Medulla oblongata (tissue), 1 donor: ENCODE measurements around the gene SKIDA1.

ENCODE experiments used
- DNase-seq: peaks from one replicate; pipeline ENCODE4 v3.0.0-alpha.2; 2015; ENCODE audit errors: extremely low spot score

Gene SKIDA1

DNA sequence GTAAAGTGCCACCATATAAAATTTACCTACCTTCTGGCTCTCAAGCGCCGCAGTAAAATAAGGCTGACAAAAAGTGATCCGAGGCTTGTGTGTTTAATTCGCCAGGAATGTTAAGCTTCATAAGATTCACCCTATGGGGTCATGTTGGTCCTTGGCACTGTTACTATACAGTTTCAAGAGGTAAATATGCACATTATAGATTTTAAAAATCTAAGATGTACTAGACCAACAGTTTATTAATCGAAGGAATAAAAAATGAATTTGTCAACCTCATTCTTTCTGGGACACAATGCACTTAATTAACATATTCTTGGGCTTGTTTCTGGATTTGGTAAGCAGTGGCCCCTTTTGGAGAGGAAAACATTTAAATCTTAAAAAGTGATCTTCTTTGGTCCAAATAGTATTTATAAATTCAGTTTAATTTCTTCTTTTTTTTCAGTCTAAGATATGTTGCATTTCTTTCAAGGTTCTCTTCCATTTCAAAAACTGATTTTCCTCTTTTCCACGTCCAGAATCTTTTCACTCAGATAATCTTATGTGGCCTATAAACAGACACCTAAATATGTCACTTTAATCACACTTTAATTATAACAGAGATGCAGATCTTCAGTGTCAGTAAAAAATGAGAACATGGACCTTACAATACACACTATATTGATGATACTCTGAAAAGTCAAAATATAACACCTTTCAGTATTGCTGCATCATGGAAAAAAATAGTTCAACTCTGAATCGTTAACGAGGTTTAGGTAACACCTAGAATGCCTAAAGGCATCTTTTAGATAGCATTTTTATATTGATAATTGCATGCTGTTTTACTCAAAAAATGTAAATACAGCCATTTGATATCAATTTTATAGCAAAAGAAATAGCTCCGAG is 3.8 kb upstream of the SKIDA1 start:
- DNase-seq, result peak; percentile 62

- DNase-seq, result peak; percentile 72
Observed at GRCh38 chr10:21528236-21529031, 3.0 kb upstream of the SKIDA1 start.

DNA sequence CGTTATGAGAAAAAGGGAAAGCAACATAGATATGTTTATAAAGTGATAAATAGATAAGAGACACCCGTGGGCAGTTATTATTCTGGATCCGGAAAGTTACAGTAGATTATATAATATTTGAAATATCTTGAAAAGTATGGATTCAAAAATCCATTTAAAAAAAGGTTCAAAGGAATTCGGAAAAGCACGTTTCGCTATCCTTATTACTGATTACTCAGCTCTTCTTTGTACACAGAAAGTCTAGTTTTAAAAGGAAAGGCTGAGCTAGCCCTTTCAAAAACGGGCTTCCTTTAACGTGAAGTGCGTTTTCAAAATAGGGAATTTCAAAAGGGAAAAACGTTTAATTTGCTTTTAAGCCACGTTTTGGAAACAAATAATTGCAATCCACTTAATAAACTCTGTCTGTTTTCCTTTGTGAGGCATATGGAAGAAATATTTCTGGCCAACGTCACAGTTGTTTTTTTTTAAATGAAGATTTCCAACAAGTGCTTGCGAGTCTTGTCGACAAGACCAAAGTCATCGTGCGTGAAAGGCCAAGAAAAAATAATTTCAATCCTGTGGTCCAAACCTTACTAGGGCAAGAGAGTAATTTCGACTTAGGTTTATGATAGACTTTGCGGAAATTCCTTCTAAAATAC is 2.2 kb upstream of the SKIDA1 start:
- DNase-seq, result peak; percentile 72

DNA sequence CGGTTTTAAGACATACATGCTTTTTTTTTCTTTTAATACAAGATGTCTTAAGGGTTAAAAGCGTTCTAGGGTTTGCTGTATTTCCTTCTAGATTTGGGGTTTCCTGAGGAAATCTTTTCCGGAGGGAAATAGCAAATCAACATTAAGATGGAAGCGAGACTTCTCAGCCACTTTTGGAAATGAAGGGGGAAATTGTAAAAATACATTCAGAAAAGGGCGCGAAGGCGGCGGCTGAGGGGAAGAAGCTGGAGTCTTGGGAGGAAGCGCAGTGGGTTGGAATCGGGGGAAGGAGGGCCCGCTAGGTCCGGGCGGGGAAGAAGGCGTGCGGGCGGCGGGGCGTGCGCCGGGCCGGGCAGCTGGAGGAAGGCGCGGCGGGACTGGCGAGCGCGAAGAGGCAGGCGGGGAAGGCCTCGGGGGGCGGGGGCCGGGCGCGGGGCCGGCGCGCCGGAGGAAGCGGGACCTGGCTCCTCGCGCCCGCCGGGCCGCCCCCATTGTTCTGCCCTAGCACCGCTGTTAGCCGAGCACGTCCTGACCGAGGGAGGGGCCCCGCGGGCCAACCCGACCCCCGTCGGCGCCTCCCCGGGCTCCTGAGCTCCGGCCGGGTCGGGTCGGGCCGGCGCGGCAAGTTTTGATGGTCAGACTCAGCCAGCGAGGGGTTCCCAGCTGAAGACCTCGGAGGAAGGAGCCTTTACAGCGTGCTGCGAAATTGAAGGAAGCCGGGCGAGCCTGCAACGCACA is 1.5 kb upstream of the SKIDA1 start:
- DNase-seq, result peak; percentile 62

DNA sequence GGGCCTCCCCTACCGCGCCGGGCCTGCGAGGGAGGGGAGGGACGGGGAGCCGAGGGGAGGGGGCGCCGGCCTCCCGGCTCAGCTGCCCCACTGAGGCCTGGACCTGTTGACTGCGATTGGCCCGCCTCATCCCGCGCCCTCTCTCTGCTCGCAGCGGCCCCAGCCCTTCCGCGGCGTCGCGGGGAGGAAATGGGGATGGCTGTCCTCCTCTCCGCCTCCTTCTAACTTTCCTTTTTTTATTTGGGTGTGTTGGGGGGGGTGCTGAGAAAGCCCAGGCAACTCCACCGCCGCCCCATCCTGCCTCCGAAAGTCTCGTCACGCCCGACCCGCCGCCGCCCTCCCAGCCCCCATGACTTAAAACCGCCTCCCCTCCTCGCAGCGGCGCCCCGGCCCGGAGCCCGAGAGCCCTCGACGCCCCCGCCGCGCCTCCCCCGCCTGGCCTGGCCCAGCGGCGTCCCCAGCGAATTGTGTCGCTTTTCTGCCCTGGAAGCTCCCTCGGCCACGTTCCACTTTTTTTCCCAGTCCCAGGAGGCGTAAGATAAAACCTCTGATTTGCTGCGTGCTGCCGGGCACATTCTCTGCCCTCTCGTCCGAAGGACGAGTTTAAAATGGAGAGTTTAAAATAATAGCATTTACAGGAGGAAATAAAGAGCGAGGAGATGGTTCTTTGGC is 842 bp upstream of the SKIDA1 start:
- peak; percentile 72 for DNase-seq

GRCh38 chr10:21524526-21525366 is 736 bp downstream of the SKIDA1 start:
- DNase-seq, result peak; percentile 76

- no peak for DNase-seq
Observed at GRCh38 chr10:21524131-21524525, 1.4 kb downstream of the SKIDA1 start.

- DNase-seq, result peak; percentile 69
Observed at GRCh38 chr10:21523557-21524008, 1.9 kb downstream of the SKIDA1 start.

- peak; percentile 7 for DNase-seq
Observed at GRCh38 chr10:21522631-21523406, 2.7 kb downstream of the SKIDA1 start.

GRCh38 chr10:21521751-21522533 is 3.5 kb downstream of the SKIDA1 start:
- no peak for DNase-seq

DNA sequence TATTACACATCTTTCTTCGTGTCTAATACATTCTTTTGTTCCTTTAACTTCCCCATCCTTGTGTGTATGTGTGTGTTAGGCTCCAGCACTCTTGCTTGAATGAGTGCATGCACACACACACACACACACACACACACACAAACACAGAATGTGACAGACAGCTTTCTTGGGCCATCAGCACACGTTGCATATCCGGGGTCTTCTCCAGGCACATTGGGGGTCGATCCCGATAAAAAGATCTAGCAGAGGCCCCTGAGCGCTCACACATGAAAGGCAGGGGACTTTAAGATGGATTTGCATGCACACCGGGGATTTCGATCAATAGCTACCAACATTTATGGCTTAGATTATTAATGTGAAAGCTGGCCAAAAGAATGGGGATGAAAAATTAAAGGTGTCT is 4.5 kb downstream of the SKIDA1 start:
- DNase-seq, result peak; percentile 3

- DNase-seq, result no peak
Observed at GRCh38 chr10:21520509-21520908, 5.0 kb downstream of the SKIDA1 start.

GRCh38 chr10:21519941-21520436 is 5.5 kb downstream of the SKIDA1 start:
- peak; percentile 61 for DNase-seq

- peak; percentile 19 for DNase-seq
Observed at GRCh38 chr10:21519397-21519933, 6.0 kb downstream of the SKIDA1 start.

DNA sequence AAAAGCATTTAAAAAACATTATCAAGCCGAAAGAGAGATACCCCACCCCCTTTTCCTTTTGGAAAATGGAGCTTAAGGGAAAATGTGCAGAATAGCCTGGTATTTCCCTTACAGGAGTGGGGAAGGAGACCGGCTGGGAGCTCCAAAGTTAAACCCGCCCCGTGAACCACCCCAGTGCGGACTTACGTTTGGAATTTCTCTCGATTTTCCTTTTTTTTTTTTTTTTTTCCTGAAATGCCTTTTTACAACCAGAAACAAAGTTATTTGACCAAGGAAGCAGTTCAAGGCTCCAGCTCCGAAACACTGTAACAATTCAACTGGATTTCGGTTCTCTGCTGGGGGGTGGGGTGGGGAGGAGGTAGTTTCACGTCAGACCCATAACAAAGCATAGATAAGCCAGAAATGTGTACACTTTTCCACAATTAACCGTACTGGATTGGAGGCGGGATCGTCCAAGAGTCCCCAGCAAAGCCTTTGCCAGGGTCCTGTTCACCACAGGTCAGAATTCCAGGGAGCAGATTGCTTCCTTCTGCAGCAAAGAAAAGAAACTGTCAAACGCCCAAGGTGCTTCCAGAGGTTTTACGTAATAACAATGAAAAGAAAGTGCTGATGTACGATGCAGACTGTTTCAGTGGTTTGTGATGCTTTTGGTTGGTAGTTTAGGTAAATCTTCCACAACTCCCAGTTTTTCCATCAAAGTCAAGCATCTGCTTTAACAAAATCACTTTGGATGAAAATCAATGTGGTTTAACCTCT is 6.7 kb downstream of the SKIDA1 start:
- peak; percentile 26 for DNase-seq

- DNase-seq, result peak; percentile 58
Observed at GRCh38 chr10:21518149-21518640, 7.3 kb downstream of the SKIDA1 start.
